Activated CD4-positive, CD25-positive, alpha-beta regulatory T cell treated with anti-CD3 and anti-CD28 coated beads, Interleukin-2, amount 50 U/mL, for 16 hours (primary cell): Measurements from ENCODE around the gene KLC1.
"Not testable (repeated sequence)": the region's sequence is repeated elsewhere in the genome, so short reads cannot be mapped to it uniquely, and the experiment has no call there.

Source experiments
- DNase-seq: peaks from one replicate; pipeline ENCODE4 v3.0.0-alpha.2; 2020; ENCODE audit warnings: low read depth, low spot score

Gene KLC1

DNA sequence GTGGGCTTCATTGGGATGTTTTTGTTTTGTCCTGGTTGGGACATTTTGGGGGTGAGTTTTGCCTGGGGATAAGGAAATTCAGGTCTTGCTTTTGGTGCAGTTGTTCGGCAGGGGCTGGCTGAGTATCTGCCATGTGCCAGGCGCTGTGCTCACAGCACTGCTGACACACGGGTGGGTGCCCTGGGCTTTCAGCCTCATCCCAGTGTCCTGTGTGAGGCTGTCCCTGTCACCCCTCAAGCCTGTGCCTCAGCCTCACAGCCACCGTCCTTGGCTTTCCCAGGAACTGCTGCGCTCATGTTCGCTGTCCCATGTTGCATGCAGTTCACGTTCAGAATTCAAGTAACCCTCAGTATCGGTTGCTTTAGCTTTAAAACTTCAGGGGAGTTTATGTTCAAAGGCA, 61.3 kb downstream of the KLC1 start:
- DNase-seq, result no peak

DNA sequence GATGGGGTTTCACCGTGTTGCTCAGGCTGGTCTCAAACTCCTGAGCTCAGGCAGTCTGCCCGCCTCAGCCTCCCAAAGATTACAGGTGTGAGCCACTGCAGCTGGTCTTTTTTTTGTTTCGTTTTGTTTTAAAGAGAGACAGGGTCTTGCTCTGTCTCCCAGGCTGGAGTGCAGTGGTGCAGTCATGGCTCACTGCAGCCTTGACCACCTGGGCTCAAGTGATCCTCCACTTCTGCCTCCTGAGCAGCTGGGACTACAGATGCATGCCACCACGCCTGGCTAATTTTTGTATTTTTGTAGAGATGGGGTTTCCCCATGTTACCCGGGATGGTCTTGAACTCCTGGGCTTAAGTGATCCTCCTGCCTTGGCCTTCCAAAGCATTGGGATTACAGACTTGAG, 62.6 kb downstream of the KLC1 start:
- DNase-seq, result not testable (repeated sequence)

DNA sequence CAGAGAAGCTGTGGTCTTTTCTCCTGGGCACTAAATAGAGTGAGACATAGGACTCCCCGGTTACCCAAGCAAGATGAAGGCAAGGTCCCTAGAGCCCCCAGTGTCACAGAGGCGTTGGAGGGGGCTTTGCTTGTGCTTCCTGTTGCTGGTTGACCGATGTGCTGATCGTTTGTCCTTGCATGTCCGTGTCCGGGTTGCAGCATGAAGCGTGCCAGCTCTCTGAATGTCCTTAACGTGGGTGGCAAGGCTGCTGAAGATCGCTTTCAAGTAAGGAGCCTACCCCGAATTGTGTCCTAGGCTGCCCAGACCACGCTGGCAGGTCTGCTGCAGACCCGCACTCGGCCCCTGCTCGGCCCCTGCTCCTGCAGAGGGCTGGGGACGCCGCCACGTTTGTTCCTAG, 63.1 kb downstream of the KLC1 start:
- DNase-seq, result no peak

DNA sequence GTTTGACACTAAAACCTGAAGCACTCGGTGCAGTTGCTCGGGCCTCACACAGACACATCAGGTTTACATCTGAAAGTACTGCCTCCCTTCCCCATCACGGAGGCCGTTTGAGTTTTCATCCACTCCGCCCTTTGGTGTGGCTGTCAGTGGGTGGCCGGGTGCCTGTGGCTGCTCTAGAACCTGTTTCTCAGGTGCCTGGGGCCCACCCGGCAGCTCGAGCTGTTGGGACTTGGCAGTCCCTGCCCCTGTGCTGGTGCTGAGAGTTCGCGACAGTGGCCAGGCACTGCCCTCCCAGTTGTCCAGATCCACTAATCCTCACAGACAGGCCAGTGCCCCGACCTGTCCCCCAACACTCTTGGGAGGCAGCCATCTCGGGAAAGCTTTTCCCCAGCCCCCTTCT, 63.9 kb downstream of the KLC1 start:
- DNase-seq, result no peak

DNA sequence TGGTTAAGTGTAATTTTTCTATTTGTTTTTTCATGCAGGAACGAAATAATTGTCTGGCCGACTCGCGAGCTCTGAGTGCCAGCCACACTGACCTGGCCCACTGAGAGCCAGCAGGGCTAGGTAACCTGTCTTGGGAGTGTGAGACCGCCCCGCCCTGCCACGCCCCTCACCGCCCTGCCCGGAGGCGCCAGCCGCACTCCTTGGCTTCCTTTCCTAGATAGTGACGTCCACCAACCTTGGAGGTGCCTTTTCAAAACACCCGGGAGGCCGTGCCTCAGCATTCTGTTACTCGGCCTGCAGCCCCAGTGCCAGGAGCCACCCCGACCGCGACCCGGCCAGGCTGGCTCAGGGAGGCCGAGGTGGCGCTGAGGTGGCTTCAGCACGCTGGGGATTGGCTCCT, 64.5 kb downstream of the KLC1 start:
- no peak for DNase-seq

DNA sequence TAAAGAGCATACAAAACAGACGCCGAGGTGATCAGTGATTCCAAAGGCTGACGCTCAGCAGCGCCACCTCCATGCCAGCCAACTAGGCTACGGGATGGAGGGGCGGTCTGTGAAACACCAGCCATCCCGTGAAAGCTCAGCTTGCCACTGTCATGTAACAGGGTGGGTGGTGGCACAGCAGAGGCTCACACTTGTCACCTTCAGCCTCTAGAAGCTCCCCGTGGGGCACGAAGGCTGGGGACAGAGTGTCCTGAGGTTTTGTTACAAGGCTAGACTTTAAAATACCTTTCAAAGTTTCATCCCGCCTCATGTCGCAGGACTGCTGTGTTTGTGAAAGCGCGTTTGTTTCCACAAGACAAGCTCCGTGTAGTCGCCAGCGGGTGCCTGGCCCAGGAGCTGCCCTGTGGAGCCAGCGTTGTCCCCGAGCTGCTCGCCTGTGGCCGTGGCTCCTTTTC, 65.6 kb downstream of the KLC1 start:
- DNase-seq, result no peak

DNA sequence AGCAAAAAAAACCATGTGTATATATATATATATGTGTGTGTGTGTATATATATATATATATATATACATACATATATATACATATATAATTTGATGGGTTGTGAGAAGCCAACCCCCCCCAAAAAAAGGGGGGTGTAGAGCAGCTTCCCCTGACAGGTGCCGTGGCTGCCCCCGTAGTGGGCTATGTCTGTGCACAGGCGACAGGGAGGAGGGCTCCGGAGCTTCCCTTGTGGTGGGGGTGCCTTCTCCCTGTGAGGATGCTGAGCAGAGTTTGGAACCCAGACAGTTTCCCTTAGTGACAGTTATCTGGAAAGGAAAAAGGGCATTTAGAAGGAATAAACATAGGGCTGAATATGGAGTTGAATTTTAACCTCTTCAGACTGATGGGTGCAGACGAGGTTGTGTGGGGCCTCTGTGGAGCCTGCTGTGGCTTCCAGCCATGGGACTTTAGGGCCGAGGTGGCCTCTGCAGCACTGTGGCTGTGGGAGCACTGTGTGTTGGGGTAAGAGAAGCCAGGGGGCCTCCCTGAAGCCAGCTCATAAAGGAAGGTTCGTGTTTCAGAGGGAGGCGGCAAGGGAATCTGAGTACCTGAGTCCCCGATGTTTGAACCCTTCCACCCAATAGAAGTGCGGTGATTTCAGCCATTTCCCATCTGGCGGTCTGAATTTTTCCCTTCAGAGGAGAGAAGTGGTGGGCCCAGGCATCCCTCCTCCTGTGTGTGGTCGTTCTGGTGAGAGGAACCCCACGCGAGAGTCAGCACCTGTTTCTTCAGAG, 66.5 kb downstream of the KLC1 start:
- no peak for DNase-seq

DNA sequence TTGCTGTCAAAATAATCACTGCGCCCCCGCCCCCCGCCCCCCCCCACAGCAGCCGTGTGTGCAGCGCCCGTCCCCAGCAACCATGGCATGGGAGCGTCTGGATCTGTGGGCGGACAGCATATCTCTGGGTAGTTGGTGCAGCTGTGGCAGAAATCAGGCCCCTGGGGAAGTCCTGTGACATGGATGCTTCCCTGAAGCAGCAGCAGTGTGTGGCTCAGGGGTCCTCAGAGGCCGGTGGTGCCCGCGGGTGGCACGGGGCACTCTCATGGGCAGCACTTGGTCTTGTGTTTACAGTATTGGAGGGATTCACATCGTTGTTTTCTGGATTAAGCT, 67.0 kb downstream of the KLC1 start:
- no peak for DNase-seq

DNA sequence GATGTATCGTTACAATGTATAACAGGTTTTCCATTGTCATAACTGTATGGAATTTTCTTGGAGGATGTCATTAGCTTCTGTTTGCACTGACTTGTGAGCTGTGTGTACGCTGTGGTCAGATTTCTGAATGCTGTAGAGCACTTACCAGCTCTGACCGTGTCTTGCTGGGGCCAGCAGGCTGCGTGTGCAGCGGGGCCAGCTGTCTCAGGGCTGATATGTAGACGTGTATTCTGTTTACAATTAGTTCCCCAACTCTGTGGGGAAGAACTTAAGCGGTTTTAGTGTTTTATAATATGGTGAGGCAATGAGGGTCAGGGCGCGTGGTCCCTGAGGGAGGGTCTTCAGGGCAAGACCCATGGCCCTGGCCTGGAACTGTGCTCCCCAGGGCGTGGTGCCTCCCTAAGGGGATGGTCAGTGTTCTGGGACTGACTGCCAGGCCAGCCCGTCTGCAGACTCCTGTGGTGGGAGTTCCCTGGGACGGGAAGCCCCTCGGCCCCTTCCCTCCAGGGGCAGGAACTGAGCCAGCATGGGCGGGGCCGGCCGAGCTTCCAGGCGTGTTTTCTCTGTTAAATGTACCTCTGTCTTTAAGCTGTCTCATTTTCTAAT, 67.6 kb downstream of the KLC1 start:
- no peak for DNase-seq

DNA sequence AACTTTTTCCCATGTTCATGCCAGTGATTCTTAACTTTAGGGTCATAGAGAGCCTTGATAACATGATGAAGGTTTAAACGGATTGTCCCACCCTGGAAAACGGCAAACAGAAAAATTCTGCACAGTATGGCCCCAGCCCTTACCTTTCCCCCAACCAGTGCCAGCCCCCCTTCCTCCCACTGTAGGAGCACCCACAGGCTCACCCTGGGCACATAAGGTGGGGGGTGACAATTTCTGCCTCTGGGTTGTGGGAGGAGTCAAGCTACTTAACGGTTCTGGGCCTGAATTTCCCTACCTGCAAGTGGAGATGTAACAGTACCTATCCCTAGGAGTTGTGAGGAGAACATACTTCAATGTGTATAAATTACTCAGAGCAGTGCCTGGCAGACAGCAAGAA, 68.2 kb downstream of the KLC1 start:
- DNase-seq, result no peak

DNA sequence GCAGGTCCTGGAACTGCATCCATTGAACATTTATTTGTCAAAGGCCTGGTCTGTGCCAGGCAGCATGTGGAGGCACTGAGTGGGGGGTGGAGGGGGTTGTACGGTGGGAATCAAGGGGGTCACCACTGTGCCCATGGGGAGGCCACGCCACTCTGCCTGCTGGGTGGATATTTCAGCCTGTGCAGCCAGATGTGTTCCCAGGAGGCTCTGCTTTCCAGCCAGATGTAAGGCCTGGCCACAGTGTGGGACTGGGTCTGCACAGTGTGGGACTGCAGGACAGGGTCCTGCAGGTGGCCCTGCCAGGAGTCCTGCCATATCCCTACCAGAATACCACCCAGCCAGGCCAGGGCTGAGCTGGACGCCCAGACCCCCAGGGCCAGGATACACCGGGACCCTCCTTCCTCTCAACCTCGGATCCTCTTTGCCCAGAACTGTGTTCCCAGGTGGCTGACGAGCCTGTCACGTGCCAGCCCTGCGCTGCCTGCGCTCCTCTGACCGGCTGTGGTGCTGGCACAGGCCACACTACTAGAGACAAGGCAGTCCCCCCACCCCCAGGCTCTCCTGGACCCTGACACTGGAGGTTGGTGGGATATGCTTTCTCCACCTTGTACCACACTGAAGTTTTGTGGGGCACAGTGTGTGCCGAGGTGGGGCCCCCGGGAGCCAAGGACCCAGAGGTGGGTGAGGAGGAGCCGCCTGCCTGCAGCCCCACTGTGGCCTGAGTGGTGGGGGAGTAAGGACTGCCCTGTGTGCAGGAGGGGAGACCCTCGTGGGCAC, 68.8 kb downstream of the KLC1 start:
- no peak for DNase-seq

DNA sequence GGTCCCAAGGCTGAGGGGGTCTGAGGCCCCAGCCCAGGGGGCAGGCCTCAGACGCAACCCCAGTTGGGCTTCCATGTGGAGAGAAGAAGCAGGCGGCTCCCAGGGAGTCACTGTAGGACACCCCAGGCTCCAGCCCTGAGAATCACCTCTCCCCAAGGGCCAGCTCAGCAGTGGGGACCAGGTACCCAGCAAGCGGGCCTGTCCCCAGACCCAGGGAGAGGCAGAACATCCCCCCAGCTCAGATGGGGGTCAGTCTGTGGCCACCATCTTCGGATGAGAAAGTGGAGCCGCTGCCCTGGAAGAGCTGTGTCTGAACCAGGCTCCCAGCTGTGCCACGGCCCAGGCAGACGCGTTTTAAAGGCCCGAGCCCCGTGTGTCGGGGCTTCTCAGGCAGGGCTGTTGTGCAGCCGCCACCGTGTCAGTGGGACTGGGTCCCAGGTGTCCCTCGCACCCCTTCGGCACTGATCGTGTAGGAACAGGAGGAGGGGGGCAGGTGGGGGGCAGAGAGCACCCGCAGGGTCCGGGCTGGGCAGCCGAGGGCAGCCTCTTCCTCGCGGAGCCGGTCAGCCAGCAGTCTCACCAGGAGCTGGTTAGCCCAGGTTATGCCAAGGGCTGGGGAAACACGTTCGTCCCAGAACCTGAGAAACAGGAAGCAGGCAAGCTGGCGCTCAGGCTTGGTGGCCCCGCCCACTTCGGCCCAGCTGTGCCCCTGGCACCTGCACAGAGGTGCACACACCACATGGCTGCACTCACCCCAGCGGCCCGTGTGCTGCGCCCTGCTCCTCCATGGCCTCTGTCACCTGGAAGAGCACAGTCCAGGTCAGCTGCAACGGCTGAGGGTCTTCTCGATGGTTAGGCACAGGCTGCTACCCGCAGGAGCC, 69.6 kb downstream of the KLC1 start:
- DNase-seq, result no peak

DNA sequence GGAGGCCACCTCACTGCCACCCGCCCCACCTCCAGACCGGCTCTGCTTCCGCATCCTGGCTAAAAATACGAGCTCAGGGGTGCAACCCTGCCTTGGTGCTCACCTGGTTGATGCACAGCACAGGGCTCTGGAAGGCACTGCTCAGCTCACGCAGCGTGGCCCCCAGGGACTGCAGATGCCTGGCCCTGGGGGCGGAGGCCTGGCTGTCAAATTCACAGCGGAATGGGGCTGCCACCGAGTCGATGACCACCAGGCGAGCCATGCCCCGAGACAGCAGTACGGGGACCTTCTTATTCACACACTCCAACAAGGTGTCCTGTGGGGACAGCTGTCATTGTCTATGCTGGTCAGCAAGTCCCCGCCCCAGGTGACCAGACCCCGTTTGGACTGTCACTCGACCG, 70.2 kb downstream of the KLC1 start:
- no peak for DNase-seq

DNA sequence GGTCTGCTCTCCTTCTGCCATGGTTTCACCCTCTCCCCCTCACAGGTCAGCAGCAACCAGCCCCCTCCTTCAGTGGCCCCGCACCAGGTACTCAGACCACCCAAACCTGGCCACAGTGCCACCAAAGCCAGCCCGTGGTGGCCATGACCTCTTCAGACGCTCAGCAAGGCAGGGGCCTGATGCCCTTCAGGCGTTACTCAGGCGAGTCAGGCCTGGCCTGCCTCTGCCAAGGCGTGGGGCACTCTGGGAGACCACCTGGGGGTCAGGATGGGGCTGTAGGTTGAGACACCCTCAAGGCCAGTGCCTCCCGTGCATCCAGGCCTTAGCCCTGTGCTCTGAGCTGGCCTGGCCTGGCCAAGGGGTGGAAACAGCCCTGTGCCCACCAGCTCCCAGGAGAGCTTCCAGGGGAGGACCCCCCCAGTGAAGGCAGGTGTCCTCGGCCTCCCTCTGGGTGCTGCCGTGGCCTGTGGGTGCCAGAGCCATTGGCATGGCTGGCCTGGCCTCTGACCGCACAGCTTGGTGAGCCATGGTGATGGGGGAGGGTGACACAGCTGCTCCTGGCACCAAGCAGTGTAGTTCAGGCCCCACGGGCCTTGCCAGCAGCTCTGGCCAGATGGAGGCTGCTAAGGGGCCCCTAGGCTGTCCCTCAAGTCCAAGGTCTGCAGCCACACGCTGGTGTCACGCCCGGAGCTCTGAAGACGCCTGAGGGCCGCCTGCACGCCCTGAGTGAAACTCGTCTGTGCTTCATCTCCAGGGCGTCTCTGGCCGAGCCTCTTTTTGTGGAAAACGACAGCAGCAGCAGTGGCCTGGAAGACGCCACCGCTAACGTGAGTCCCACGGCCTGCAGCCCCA, 71.1 kb downstream of the KLC1 start:
- DNase-seq, result no peak

DNA sequence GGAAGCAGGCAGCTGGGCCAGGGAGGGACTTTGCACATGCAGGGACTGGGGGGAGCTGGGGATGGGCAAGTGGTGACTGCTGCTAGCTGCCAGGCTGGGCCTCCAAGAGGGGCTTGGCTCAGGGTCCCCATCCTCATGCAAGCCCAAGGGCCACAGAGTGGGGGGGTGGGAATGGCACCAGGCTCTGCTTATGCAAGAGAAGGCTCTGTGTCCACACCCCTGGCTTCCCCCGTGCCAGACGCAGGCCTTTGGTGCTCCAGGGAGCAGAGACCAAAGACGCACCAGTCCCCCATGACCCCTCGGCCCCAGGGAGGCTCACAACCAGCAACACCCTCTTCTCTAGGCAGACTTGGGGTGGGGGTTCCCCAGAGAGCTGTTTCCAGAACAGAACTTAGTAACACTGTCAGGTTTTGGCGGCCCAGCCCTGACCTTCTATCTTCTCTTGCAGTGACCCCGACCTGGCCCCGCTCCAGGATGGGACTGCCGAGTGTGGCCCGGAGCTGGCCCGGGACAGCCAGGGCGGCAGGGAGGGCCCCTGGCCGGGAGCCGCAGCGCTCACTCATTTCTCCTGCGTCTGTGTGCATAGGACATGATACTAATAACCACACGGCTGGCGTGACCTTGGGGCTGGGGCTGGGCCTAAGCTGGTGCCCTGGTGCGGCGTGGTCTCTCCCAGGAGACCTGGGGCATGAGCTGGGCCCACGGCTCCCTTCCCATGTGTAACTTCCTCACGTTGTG, 71.9 kb downstream of the KLC1 start:
- DNase-seq, result no peak

DNA sequence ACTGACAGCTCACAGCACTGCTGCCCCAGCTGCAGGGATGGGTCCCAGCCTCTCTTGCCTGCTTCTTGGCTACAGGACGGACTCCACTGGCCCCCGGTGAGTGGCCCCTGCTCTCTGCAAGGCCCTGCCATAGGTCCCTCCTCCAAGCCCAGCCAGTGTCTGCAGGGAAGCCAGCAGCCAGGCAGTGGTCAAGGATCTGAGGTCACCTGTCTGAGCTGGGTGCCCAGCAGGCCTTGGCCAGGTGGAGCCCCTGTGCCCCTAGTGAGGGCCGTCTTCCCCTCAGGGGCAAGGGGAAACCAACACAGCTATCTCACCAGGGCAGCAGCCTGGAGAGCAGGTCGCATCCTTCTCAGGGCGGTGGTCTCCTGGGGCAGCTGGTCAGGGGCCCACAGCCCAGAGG, 73.1 kb downstream of the KLC1 start:
- no peak for DNase-seq

DNA sequence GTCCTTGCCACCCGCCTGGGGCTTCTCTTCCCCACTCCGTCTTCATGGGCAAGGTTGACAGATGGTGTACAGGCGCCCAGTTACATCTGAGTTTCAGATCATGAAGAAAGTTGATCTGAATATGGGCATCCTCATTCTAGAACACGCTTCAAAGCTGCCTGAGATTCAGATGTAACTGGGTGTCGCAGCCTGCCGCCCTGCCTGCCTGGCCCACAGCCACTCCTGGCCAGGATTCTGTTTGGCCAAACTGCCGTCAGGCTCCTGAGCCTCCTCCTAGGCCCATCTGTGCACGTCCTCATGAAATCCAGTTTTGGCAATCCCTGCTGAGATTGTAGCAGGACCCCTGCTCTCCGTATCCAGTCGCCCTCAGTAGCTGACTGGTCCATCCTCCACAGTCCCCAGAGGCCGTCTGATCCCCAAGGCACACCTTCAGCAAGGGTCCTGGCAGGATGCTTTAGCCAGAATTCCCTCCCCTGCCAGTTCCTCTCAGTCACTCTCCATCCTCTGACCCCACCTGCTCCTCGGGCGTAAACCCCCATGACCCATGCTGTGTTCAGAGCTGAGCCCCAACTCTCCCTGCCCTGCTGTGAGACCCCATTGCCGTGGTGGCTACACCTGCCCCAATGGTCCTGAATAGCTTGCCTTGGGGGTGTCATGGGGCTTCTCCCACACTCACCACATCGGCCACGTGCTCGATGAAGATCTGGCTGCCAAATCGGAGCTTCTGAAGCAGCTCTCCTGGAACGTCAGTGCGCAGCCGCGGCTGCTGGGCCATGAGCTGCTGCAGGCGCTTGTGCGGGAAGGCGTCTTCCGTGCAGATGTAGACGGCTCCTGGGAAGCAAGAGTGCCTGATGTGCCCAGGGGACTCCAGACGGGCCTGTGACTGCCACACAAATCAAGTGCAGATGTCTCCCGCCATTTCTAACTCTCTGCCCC, 73.8 kb downstream of the KLC1 start:
- DNase-seq, result no peak

DNA sequence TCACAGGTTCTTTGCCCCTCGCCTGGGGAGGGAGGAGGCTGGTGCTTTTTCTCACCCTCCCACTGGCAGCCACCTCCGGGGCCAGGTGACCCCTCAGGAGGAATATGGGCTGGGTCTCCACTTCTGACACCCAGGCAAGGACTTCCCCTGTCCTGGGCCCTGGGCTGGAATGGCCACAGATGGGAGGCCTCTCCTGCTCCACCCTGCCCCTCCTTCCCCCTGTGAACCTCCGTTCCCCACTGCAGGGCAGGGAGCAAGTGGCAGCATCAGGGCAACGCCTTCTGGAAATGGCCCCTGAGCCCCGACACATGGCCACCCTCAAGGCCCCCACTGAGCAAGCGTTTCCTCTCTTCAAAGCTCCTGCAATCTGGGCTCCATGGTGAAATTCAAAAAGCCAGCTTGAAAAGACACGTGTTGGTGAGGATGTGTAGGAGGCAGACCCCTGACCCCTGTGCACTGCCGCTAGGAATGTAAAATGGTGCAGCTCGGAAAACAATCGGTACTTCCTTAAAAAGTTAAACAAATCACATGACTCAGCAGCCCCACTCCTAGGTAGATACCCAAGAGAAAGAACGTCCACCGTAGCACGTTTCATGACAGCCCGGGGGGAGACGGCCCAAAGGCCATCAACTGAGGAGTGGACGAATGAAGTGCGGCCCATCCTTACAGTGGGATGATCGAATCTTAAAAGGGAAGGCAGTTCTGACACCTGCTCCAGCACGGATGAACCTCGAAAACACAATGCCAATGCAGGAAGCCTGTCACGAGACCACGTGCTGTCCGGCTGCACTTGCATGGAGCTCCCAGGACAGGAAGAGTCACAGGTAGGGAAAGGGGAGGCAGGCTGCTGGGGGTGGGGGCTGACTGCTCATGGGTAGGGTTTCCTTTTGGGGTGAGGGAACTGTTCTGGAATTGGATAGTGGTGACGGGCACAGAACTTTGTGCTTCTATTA, 74.7 kb downstream of the KLC1 start:
- no peak for DNase-seq
